ENCODE results near the gene NCOA6.
"Not testable (repeated sequence)": the region's sequence is repeated elsewhere in the genome, so short reads cannot be mapped to it uniquely, and the experiment has no call there.

Gene NCOA6

DNA sequence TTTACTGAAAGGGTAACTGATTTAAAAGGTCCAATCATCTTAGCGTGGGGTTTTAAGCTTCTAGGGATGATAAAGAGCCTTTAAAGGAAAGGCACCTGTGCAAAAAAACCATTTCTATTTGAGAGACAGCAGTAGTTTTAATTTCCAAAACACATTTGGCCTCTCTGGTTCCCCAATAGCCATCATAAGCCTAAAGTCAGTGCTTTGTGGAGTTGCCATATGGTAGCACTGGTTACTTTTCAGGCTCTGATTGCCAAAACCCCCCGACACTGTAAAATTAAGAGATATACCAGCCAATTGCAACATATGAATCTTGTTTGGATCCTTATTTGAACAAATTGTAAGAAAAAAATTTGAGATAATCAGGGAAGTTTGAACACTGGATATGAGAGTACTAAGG lies 76.7 kb downstream of the NCOA6 start:
- Histone ChIP-seq H3K27ac (ENCODE audit: low read depth, low read length) (no peak overlapping the region), H2AFZ (ENCODE audit: low read length, unreplicated experiment) (no peak overlapping the region), H3K79me2 (ENCODE audit: control insufficient read depth, insufficient read depth, low read length, unreplicated experiment) (no peaks in the 10 kb centered on the region), H3K36me3 (ENCODE audit: insufficient read depth, low read length) (peaks cover 7% of the 10 kb centered on the region), H3K4me1 (ENCODE audit: control insufficient read depth, insufficient read depth, low read length, unreplicated experiment) (no peaks in the 10 kb centered on the region), H3K27me3 (ENCODE audit: insufficient read depth, low read length) (no peaks in the 10 kb centered on the region), H3K4me3 (ENCODE audit: low read depth, low read length) (no peak overlapping the region)

DNA sequence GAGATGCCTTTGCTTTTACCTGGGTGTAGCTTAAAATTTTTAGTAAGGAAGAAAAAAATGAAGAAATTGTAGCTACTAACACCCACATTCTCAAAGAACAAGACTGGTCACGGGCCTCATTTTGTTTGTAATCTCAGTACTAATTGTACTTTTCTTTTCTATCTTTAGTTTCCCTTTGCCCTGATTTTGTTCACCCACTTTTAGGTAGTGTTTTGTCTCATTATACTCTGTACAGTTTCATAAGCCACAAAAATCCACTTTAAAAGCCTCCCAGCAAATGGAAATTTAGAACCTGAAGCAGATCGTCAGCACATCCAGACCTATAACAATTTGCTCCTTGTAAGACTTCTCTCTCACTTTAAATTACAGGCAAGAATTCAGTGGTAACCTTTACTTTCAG lies 78.0 kb downstream of the NCOA6 start:
- Histone ChIP-seq H3K27me3 (ENCODE audit: insufficient read depth, low read length) (no peaks in the 10 kb centered on the region), H3K4me3 (ENCODE audit: low read depth, low read length) (no peak overlapping the region), H3K4me1 (ENCODE audit: control insufficient read depth, insufficient read depth, low read length, unreplicated experiment) (no peaks in the 10 kb centered on the region), H2AFZ (ENCODE audit: low read length, unreplicated experiment) (no peak overlapping the region), H3K36me3 (ENCODE audit: insufficient read depth, low read length) (peaks cover 7% of the 10 kb centered on the region), H3K27ac (ENCODE audit: low read depth, low read length) (no peak overlapping the region), H3K79me2 (ENCODE audit: control insufficient read depth, insufficient read depth, low read length, unreplicated experiment) (no peaks in the 10 kb centered on the region)

DNA sequence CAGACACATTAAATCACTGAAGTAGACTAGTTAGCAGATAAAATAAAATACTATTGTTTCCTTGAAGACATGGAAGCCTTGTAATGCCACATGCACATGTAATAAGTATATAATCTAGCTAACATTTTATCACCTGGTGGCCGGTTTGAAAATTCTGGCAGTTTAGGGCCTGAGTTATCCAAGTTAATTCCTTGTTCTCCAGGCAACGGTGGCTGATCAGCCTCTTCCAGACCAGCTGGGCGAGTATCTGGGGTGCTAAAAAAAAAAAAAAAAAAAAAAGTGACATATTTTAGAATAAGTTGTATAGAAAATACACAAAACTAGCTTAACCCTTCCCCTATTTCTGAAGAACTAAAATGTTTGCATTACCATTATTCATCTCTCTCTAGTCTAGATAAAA lies 78.8 kb downstream of the NCOA6 start:
- Histone ChIP-seq H3K4me3 (ENCODE audit: low read depth, low read length) (no peak overlapping the region), H3K27me3 (ENCODE audit: insufficient read depth, low read length) (no peaks in the 10 kb centered on the region), H3K4me1 (ENCODE audit: control insufficient read depth, insufficient read depth, low read length, unreplicated experiment) (no peaks in the 10 kb centered on the region), H3K27ac (ENCODE audit: low read depth, low read length) (no peak overlapping the region), H3K36me3 (ENCODE audit: insufficient read depth, low read length) (peaks cover 15% of the 10 kb centered on the region), H3K79me2 (ENCODE audit: control insufficient read depth, insufficient read depth, low read length, unreplicated experiment) (no peaks in the 10 kb centered on the region), H2AFZ (ENCODE audit: low read length, unreplicated experiment) (no peak overlapping the region)

DNA sequence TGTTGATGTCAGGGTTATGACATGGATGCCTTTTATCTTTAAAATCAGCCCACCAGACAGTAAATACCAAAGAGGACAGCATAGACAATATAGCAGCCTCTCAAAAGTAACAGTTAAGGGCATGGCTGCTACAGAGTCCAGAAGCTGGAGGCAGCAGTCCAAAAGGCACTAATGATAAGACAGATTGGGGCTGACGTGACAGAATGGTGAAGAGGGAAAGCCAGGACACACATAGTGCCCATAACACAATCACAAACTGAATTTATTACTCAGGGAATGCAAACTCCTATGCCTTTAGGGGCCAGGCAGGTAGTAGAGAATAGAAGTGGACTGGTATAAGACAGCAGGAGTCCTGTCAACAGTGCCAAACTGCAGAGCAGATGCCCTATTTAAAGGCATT lies 80.6 kb downstream of the NCOA6 start:
- Histone ChIP-seq H3K79me2 (ENCODE audit: control insufficient read depth, insufficient read depth, low read length, unreplicated experiment) (no peaks in the 10 kb centered on the region), H3K27me3 (ENCODE audit: insufficient read depth, low read length) (no peaks in the 10 kb centered on the region), H3K4me3 (ENCODE audit: low read depth, low read length) (no peak overlapping the region), H3K36me3 (ENCODE audit: insufficient read depth, low read length) (peaks cover 19% of the 10 kb centered on the region), H2AFZ (ENCODE audit: low read length, unreplicated experiment) (no peak overlapping the region), H3K4me1 (ENCODE audit: control insufficient read depth, insufficient read depth, low read length, unreplicated experiment) (no peaks in the 10 kb centered on the region), H3K27ac (ENCODE audit: low read depth, low read length) (no peak overlapping the region)

DNA sequence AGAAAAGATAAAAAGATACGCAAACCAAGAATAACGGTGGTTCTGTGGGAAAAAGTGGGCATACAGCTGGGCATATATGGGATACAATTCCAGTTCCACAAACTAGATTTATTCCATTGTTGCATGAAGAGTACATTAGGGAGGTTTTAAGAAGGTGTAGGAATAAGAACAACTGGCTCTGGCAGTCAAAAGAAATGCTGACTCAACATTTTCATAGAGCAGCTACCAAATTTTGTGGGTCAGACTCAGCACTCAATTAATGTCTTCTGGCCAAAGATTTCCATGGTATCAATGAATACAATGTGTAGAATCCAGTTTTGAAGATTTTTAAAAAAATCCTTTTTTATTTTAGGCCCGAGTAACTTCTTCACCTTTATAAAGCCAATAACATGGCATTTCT lies 81.1 kb downstream of the NCOA6 start:
- Histone ChIP-seq H3K4me3 (ENCODE audit: low read depth, low read length) (no peak overlapping the region), H3K27ac (ENCODE audit: low read depth, low read length) (no peak overlapping the region), H3K36me3 (ENCODE audit: insufficient read depth, low read length) (peaks cover 19% of the 10 kb centered on the region), H3K27me3 (ENCODE audit: insufficient read depth, low read length) (no peaks in the 10 kb centered on the region), H3K4me1 (ENCODE audit: control insufficient read depth, insufficient read depth, low read length, unreplicated experiment) (no peaks in the 10 kb centered on the region), H2AFZ (ENCODE audit: low read length, unreplicated experiment) (no peak overlapping the region), H3K79me2 (ENCODE audit: control insufficient read depth, insufficient read depth, low read length, unreplicated experiment) (no peaks in the 10 kb centered on the region)

DNA sequence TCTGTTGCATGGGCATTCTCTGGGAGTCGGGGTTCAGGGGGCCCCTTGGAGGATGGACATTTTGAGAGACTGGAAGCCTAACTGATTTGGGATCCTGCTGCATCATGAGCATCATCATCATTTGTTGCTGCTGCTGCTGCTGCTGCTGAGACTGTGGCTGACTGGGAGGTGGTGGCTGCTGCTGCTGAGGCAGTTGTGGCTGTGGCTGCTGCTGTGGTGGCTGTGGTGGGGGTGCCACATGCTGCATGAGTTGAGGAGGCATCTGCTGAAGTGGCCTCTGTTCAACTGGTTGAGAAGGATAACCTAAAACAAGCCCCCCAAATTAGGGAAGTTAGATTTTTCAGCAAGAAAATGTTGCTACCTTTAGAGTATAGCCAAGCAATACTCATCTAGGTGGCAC lies 82.4 kb downstream of the NCOA6 start:
- Histone ChIP-seq H3K27ac (ENCODE audit: low read depth, low read length) (no peak overlapping the region), H3K4me3 (ENCODE audit: low read depth, low read length) (no peak overlapping the region), H3K27me3 (ENCODE audit: insufficient read depth, low read length) (no peaks in the 10 kb centered on the region), H3K4me1 (ENCODE audit: control insufficient read depth, insufficient read depth, low read length, unreplicated experiment) (no peaks in the 10 kb centered on the region), H2AFZ (ENCODE audit: low read length, unreplicated experiment) (no peak overlapping the region), H3K36me3 (ENCODE audit: insufficient read depth, low read length) (peaks cover 19% of the 10 kb centered on the region), H3K79me2 (ENCODE audit: control insufficient read depth, insufficient read depth, low read length, unreplicated experiment) (no peaks in the 10 kb centered on the region)

DNA sequence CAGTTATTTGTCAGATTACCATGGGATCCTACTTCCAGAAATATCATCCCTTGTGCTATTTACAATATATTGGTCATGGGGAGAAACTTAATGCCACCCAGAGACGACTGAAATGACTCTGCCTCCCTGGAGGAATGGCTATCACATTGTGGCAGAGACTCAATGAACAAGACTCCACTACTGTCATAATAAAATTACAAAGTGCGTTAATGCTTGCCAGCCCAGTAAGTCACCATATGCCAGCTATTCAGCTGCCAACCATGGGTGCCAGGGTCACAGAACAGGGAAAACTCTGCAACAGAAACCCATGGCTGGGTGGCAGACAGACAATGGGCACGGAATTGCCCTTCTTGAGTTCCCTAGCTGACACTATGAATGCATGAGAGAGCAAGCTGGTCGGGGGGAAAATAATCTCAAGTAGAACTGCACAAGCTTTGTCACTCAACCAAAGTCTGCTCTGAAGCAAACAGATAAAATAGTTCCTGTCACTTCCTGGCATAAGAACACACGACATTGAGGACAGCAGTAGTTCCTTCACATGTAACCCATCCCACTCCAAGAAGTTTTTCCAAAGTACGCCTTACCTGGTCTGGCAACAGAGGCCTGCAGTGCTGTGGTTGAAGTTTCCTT lies 89.2 kb downstream of the NCOA6 start:
- Histone ChIP-seq H3K4me3 (ENCODE audit: low read depth, low read length) (no peak overlapping the region), H3K4me1 (ENCODE audit: control insufficient read depth, insufficient read depth, low read length, unreplicated experiment) (no peaks in the 10 kb centered on the region), H2AFZ (ENCODE audit: low read length, unreplicated experiment) (no peak overlapping the region), H3K79me2 (ENCODE audit: control insufficient read depth, insufficient read depth, low read length, unreplicated experiment) (no peaks in the 10 kb centered on the region), H3K27ac (ENCODE audit: low read depth, low read length) (no peak overlapping the region), H3K27me3 (ENCODE audit: insufficient read depth, low read length) (no peaks in the 10 kb centered on the region), H3K36me3 (ENCODE audit: insufficient read depth, low read length) (peaks cover under 1% of the 10 kb centered on the region; the same call in 1 of the 2 replicates)

DNA sequence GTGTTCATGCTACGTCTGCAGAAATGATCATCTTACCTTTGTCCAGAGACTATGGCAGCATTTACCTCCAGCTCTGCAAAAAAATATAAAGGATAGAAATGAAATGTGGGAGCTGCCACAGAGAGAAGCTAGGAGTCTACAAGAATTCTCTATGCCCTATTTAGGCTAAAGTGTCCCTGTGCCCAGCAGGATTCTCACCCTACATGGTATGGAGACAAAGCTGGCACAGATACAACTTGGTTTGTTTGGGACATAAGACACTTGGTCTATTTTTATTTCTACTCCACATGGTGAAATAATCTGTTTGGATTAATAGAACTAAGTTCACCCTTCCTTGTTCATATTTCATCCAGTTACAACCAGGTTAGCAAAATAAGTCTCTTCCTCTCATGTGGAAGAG lies 92.9 kb downstream of the NCOA6 start:
- H3K4me1 ChIP-seq (ENCODE audit: control insufficient read depth, insufficient read depth, low read length, unreplicated experiment), result no peaks in the 10 kb centered on the region
- no peak overlapping the region for H3K27ac ChIP-seq (ENCODE audit: low read depth, low read length)
- no peaks in the 10 kb centered on the region; the same call in 1 of the 2 replicates for H3K36me3 ChIP-seq (ENCODE audit: insufficient read depth, low read length)
- H3K4me3 ChIP-seq (ENCODE audit: low read depth, low read length), result no peak overlapping the region
- no peak overlapping the region for H2AFZ ChIP-seq (ENCODE audit: low read length, unreplicated experiment)
- H3K27me3 ChIP-seq (ENCODE audit: insufficient read depth, low read length), result no peaks in the 10 kb centered on the region
- H3K79me2 ChIP-seq (ENCODE audit: control insufficient read depth, insufficient read depth, low read length, unreplicated experiment), result no peaks in the 10 kb centered on the region

DNA sequence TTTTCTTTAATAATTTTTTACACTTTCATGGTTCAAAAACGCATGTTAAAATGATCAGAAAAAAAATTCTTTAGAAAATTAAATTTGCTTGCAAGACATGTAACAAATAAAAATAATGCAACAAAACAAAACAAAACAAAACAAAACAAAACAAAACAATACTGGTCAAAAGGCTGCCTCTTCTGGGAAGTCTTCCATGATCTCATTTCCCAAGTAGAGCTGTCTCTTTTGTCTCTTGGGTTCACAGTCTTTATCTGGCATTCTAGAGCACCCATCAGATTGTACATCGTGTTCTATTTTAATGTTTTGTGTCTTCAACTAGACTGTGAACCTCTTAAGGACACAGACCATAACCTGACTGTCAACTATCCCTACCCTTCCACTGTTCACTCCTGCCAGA lies 96.0 kb downstream of the NCOA6 start:
- Histone ChIP-seq H3K27me3 (ENCODE audit: insufficient read depth, low read length) (no peaks in the 10 kb centered on the region), H3K36me3 (ENCODE audit: insufficient read depth, low read length) (peaks cover 4% of the 10 kb centered on the region; the same call in 1 of the 2 replicates)

DNA sequence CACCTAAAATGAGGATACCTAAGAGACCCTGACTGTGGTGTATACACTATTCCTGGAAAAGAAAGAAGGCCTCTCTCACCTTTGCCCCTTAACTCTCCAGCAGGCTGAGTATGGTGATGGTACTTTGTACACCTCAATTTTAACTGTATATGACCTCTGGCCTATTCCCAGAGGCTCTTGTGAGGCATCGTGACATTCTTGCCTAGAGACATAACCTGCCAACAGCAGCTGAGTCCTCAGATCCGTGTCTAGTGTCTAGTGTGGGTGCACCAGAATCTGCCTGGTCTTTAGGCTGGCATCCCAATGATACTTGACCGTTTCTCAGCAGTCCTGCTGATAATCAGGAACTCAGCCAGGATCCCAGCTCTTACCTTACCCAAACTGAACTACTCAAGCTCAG lies 101.3 kb downstream of the NCOA6 start:
- peaks cover 7% of the 10 kb centered on the region for H3K4me1 ChIP-seq (ENCODE audit: control insufficient read depth, insufficient read depth, low read length, unreplicated experiment)
- no peaks in the 10 kb centered on the region for H3K27me3 ChIP-seq (ENCODE audit: insufficient read depth, low read length)
- H2AFZ ChIP-seq (ENCODE audit: low read length, unreplicated experiment), result no peak overlapping the region
- H3K79me2 ChIP-seq (ENCODE audit: control insufficient read depth, insufficient read depth, low read length, unreplicated experiment), result no peaks in the 10 kb centered on the region
- peaks cover 9% of the 10 kb centered on the region; the same call in 1 of the 2 replicates for H3K36me3 ChIP-seq (ENCODE audit: insufficient read depth, low read length)
- H3K4me3 ChIP-seq (ENCODE audit: low read depth, low read length), result no peak overlapping the region
- no peak overlapping the region for H3K27ac ChIP-seq (ENCODE audit: low read depth, low read length)

More for the DNA sequence above, 96.0 kb downstream of the NCOA6 start:
- Histone ChIP-seq H2AFZ (ENCODE audit: low read length, unreplicated experiment) (no peak overlapping the region), H3K4me1 (ENCODE audit: control insufficient read depth, insufficient read depth, low read length, unreplicated experiment) (no peaks in the 10 kb centered on the region), H3K4me3 (ENCODE audit: low read depth, low read length) (no peak overlapping the region), H3K27ac (ENCODE audit: low read depth, low read length) (no peak overlapping the region), H3K79me2 (ENCODE audit: control insufficient read depth, insufficient read depth, low read length, unreplicated experiment) (no peaks in the 10 kb centered on the region)

DNA sequence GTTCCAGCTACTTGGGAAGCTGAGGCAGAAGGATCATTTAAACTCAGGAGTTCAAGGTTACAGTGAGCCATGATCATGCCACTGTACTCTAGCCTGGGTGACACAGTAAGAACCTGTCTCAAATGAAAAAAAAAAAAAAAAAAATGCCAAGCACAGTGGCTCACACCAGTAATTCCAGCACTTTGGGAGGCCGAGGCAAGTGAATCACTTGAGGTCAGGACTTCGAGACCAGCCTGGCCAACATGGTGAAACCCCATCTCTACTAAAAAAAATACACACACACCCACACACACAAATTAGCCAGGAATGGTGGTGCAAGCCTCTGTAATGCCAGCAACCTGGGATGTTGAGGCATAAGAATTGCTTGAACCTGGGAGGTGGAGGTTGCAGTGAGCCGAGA lies 102.9 kb downstream of the NCOA6 start:
- peaks cover 14% of the 10 kb centered on the region for H3K36me3 ChIP-seq (ENCODE audit: insufficient read depth, low read length)
- H3K4me3 ChIP-seq (ENCODE audit: low read depth, low read length); H3K27ac ChIP-seq (ENCODE audit: low read depth, low read length); H3K27me3 ChIP-seq (ENCODE audit: insufficient read depth, low read length); H3K79me2 ChIP-seq (ENCODE audit: control insufficient read depth, insufficient read depth, low read length, unreplicated experiment); H3K4me1 ChIP-seq (ENCODE audit: control insufficient read depth, insufficient read depth, low read length, unreplicated experiment); H2AFZ ChIP-seq (ENCODE audit: low read length, unreplicated experiment): not testable (repeated sequence)

All from ACC112 (cell line).